Parathyroid adenoma (tissue), 2 donors: Measurements from ENCODE around the gene ODC1.

Experiments used
- H2AFZ ChIP-seq: fragments of 300-600 bp; sonication (generic); one replicate; pipeline ENCODE4 v1.7.0; 2017; ENCODE audit warnings: antibody characterized with exemption, mild to moderate bottlenecking
- H3K27ac ChIP-seq: fragments of 300-600 bp; sonication (generic); one replicate; pipeline ENCODE4 v1.7.0; 2017
- H3K27me3 ChIP-seq: fragments of 300-600 bp; sonication (generic); one replicate; pipeline ENCODE4 v1.7.0; 2017; ENCODE audit warnings: low read length; ENCODE audit not compliant: control insufficient read depth, insufficient read depth
- H3K36me3 ChIP-seq: fragments of 300-600 bp; sonication (generic); one replicate; pipeline ENCODE4 v1.7.0; 2017; ENCODE audit warnings: low read length; ENCODE audit not compliant: control insufficient read depth, insufficient read depth
- H3K4me1 ChIP-seq: fragments of 300-600 bp; sonication (generic); one replicate; pipeline ENCODE4 v1.7.0; 2017; ENCODE audit warnings: control low read depth
- H3K4me2 ChIP-seq: fragments of 300-600 bp; sonication (generic); one replicate; pipeline ENCODE4 v1.7.0; 2017; ENCODE audit warnings: low read length
- H3K4me3 ChIP-seq: fragments of 300-600 bp; sonication (generic); one replicate; pipeline ENCODE4 v1.7.0; 2017; ENCODE audit warnings: low read depth, low read length
- H3K79me2 ChIP-seq: fragments of 300-600 bp; sonication (generic); one replicate; pipeline ENCODE4 v1.7.0; 2017; ENCODE audit warnings: control low read depth
- H3K9ac ChIP-seq: fragments of 300-600 bp; sonication (generic); one replicate; pipeline ENCODE4 v1.7.0; 2017; ENCODE audit warnings: mild to moderate bottlenecking
- H3K9me3 ChIP-seq: fragments of 300-600 bp; sonication (generic); one replicate; pipeline ENCODE4 v1.7.0; 2017; ENCODE audit warnings: low read length; ENCODE audit not compliant: control insufficient read depth
- CTCF ChIP-seq: fragments of 300-600 bp; sonication (generic); IDR thresholded peaks from one replicate; pipeline ENCODE4 v1.7.0; 2017; ENCODE audit warnings: antibody characterized with exemption, mild to moderate bottlenecking
- donor health status: primary hyperparathyroidism.

ODC1 gene

DNA sequence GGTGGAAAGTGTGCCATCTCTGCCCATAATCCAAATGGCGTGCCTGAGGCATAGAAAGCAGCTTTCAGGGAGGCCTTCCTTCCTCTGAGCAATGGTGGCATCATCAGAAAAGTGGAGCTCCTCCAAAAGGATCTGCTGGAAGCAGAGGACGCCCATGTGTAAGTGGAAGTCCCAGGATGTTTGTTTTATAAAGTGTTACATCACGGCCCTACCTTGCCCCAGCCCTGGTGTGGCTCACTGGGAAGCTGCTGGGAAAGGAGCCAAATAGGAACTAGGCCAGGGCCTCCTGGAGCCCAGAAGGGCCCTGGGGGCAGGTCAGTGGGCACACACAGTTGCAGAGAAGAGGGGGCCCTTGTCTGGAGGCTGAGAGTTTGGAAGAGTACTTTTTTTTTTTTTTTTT, 4.2 kb upstream of the ODC1 start:
- peak overlapping the region; percentile 9 for H3K27ac ChIP-seq
- no peaks in the 10 kb centered on the region for H3K27me3 ChIP-seq
- TF ChIP-seq CTCF = no peak
- no peak overlapping the region for H2AFZ ChIP-seq
- no peak overlapping the region for H3K4me3 ChIP-seq
- H3K79me2 ChIP-seq = no peaks in the 10 kb centered on the region
- no peak overlapping the region for H3K9ac ChIP-seq
- H3K4me1 ChIP-seq = peaks cover 20% of the 10 kb centered on the region
- H3K36me3 ChIP-seq = no peaks in the 10 kb centered on the region
- no peaks in the 10 kb centered on the region for H3K9me3 ChIP-seq
- H3K4me2 ChIP-seq = no peak overlapping the region

DNA sequence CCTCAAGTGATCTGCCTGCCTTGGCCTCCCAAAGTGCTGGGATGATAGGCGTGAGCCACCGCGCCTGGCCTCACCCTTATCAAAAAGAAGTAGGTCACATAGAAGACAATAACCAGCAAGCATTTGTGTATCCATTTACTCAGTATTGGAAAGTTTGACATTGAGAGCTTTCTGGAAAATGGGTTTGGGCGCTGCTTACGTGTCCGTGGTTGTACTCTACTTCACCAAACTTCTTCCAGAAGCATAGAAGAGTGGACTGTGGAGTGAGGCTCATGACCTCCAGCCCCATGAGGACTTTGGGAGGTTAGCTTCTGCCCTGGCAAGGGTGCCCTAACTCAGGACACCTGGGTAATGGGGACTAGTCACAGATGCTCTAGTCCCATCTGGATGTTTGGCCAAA, 3.7 kb upstream of the ODC1 start:
- Histone ChIP-seq H3K9me3 (no peaks in the 10 kb centered on the region), H3K27me3 (no peaks in the 10 kb centered on the region), H3K27ac (peak overlapping the region; percentile 9), H3K9ac (no peak overlapping the region), H2AFZ (no peak overlapping the region), H3K4me1 (peaks cover 20% of the 10 kb centered on the region), H3K4me3 (no peak overlapping the region), H3K79me2 (no peaks in the 10 kb centered on the region), H3K36me3 (no peaks in the 10 kb centered on the region), H3K4me2 (no peak overlapping the region)
- no peak for TF ChIP-seq CTCF

GRCh38 chr2:10449838-10450691, 1.9 kb upstream of the ODC1 start:
- no peak overlapping the region for H3K27ac ChIP-seq
- TF ChIP-seq CTCF = no peak

DNA sequence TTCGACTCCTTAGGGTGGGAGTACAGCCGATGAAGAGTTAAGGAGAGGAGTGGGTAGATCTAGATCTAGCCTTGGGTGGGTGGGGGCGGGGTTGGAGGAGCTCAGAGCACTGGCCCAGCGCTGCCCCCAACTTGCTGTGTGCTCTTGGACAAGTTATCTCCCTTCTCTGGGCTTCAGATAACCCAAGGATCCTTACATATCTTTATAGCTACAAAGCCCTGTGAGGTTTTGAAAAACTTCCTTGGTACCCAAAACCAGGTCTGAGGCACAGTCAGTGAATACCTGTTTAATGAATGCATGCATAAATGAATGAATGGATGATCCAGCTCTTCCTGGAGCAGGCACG, 1.3 kb upstream of the ODC1 start:
- Histone ChIP-seq H3K27me3 (no peaks in the 10 kb centered on the region), H3K36me3 (no peaks in the 10 kb centered on the region), H3K4me1 (peaks cover 10% of the 10 kb centered on the region), H3K9me3 (no peaks in the 10 kb centered on the region), H3K4me3 (no peak overlapping the region), H3K27ac (no peak overlapping the region), H3K9ac (no peak overlapping the region), H3K4me2 (peak overlapping the region; percentile 95), H3K79me2 (no peaks in the 10 kb centered on the region), H2AFZ (no peak overlapping the region)
- no peak for TF ChIP-seq CTCF

More at GRCh38 chr2:10449838-10450691, 1.9 kb upstream of the ODC1 start:
- no peaks in the 10 kb centered on the region for H3K9me3 ChIP-seq
- no peak overlapping the region for H3K9ac ChIP-seq
- no peaks in the 10 kb centered on the region for H3K79me2 ChIP-seq
- H2AFZ ChIP-seq = no peak overlapping the region
- no peak overlapping the region for H3K4me3 ChIP-seq
- H3K36me3 ChIP-seq = no peaks in the 10 kb centered on the region
- H3K4me1 ChIP-seq = peaks cover 16% of the 10 kb centered on the region
- H3K27me3 ChIP-seq = no peaks in the 10 kb centered on the region
- H3K4me2 ChIP-seq = no peak overlapping the region
